ENCODE data around the gene SIRT5. TPM values are rescaled to one million over a fixed set of nuclear protein-coding genes. Genes with fewer than 3 reads are reported as not detected.
A peak's percentile ranks its signal among the peaks of the same experiment; 100 is the strongest.

Gene SIRT5
- total and polyA plus RNA-seq, 7 experiments from 2014 or later, result 8.8 to 25.7 (median 14.6) TPM

GRCh38 chr6:13641315-13641714 lies 66.9 kb downstream of the SIRT5 start:
- Mint-ChIP-seq H3K4me1 (peaks cover 17 to 31% (median 24%) of the 10 kb centered on the region in 7 donors), H3K27me3 (no peaks in the 10 kb centered on the region), H3K36me3 (peaks cover 18 to 36% (median 24%) of the 10 kb centered on the region in 5 donors), H3K4me3 (no peak overlapping the region), H3K9me3 (no peaks in the 10 kb centered on the region), H3K27ac (peak overlapping the region in 1 of 9 donors; percentile 27)
- CTCF ChIA-PET, result no interaction called here
- no peak for DNase-seq
- intact Hi-C loops (cut with micrococcal nuclease), result no loop called here
- POLR2A ChIA-PET, result interaction anchor here (1.2 to 2.0 kb wide), 2 partner anchors 63 to 68 kb away, joined by 3 to 5 read pairs; no protein-coding TSS in a partner anchor
- no peak for ATAC-seq
- Histone ChIP-seq H3K4me1 (ENCODE audit: control insufficient read depth in 2 of 2, insufficient read depth in 2 of 2, low read length in 2 of 2) (no peaks in the 10 kb centered on the region), H3K36me3 (ENCODE audit: control insufficient read depth in 2 of 3, insufficient read depth in 3 of 3, low read length in 3 of 3) (peaks cover 0 to 29% (median 0%) of the 10 kb centered on the region in 3 experiments), H3K27me3 (ENCODE audit: control insufficient read depth in 2 of 2, insufficient read depth in 2 of 2, low read length in 2 of 2) (no peaks in the 10 kb centered on the region), H3K27ac (ENCODE audit: low read depth, low read length) (no peak overlapping the region), H3K9me3 (ENCODE audit: control insufficient read depth in 2 of 3, low read length in 3 of 3) (no peaks in the 10 kb centered on the region), H3K4me3 (ENCODE audit: low read length) (no peak overlapping the region)

GRCh38 chr6:13643125-13643524 lies 68.7 kb downstream of the SIRT5 start:
- H3K27ac ChIP-seq (ENCODE audit: low read depth, low read length), result no peak overlapping the region
- no peaks in the 10 kb centered on the region for H3K9me3 Mint-ChIP-seq
- H3K4me3 ChIP-seq (ENCODE audit: low read length), result no peak overlapping the region
- no peaks in the 10 kb centered on the region for H3K9me3 ChIP-seq (ENCODE audit: control insufficient read depth in 2 of 3, low read length in 3 of 3)
- POLR2A ChIA-PET, result interaction anchor here (2.0 kb wide), 1 partner anchor 66 kb away, joined by 5 read pairs; no protein-coding TSS in a partner anchor
- H3K4me1 Mint-ChIP-seq, result peaks cover 10 to 18% (median 13%) of the 10 kb centered on the region in 7 donors
- CTCF ChIA-PET, result no interaction called here
- no peak overlapping the region for H3K4me3 Mint-ChIP-seq
- peak overlapping the region in 7 of 9 donors; percentile 4 to 75 (median 32) for H3K27ac Mint-ChIP-seq
- H3K36me3 Mint-ChIP-seq, result peaks cover 13 to 31% (median 23%) of the 10 kb centered on the region in 5 donors
- H3K36me3 ChIP-seq (ENCODE audit: control insufficient read depth in 2 of 3, insufficient read depth in 3 of 3, low read length in 3 of 3), result peaks cover 0 to 25% (median 0%) of the 10 kb centered on the region in 3 experiments
- no peaks in the 10 kb centered on the region for H3K4me1 ChIP-seq (ENCODE audit: control insufficient read depth in 2 of 2, insufficient read depth in 2 of 2, low read length in 2 of 2)
- DNase-seq (no peak), ATAC-seq (no peak)
- no peaks in the 10 kb centered on the region for H3K27me3 Mint-ChIP-seq
- H3K27me3 ChIP-seq (ENCODE audit: control insufficient read depth in 2 of 2, insufficient read depth in 2 of 2, low read length in 2 of 2), result no peaks in the 10 kb centered on the region
- intact Hi-C loops (cut with micrococcal nuclease), result no loop called here

GRCh38 chr6:13648850-13649249 lies 74.4 kb downstream of the SIRT5 start:
- no peak overlapping the region for H3K27ac ChIP-seq (ENCODE audit: low read depth, low read length)
- H3K4me1 ChIP-seq (ENCODE audit: control insufficient read depth in 2 of 2, insufficient read depth in 2 of 2, low read length in 2 of 2), result peaks cover 0 to 4% of the 10 kb centered on the region in 2 donors
- Mint-ChIP-seq H3K4me3 (no peak overlapping the region), H3K27me3 (no peaks in the 10 kb centered on the region), H3K9me3 (peaks cover 0 to 1% (median 0%) of the 10 kb centered on the region in 11 donors), H3K36me3 (peaks cover 5 to 27% (median 18%) of the 10 kb centered on the region in 5 donors), H3K27ac (peak overlapping the region in 4 of 9 donors; percentile 9 to 53 (median 17)), H3K4me1 (peaks cover 5 to 29% (median 19%) of the 10 kb centered on the region in 7 donors)
- H3K4me3 ChIP-seq (ENCODE audit: low read length), result no peak overlapping the region
- ChIA-PET POLR2A (interaction anchor here (0.8 to 1.3 kb wide), 3 partner anchors 34 to 73 kb away, joined by 3 to 4 read pairs (median 3); partner anchors contain the start of gene NOL7), CTCF (interaction anchor here (0.7 kb wide), 2 partner anchors 100 to 116 kb away, joined by 3 to 9 read pairs; no protein-coding TSS in a partner anchor)
- ATAC-seq (no peak), DNase-seq (no peak)
- H3K27me3 ChIP-seq (ENCODE audit: control insufficient read depth in 2 of 2, insufficient read depth in 2 of 2, low read length in 2 of 2), result no peaks in the 10 kb centered on the region
- H3K36me3 ChIP-seq (ENCODE audit: control insufficient read depth in 2 of 3, insufficient read depth in 3 of 3, low read length in 3 of 3), result peaks cover 0 to 3% (median 0%) of the 10 kb centered on the region in 3 experiments
- intact Hi-C loops (cut with micrococcal nuclease), result loop anchor here in 1 of 2 donors (2.0 to 5.0 kb wide), 2 partner anchors 20 to 38 kb away; no protein-coding TSS in a partner anchor
- no peaks in the 10 kb centered on the region for H3K9me3 ChIP-seq (ENCODE audit: control insufficient read depth in 2 of 3, low read length in 3 of 3)

- CTCF ChIA-PET, result interaction anchor here (0.7 kb wide), 2 partner anchors 99 to 115 kb away, joined by 3 to 9 read pairs; no protein-coding TSS in a partner anchor
- intact Hi-C loops (cut with micrococcal nuclease), result loop anchor here in 1 of 2 donors (2.0 to 5.0 kb wide), 2 partner anchors 19 to 38 kb away; no protein-coding TSS in a partner anchor
- Mint-ChIP-seq H3K36me3 (peaks cover 5 to 27% (median 17%) of the 10 kb centered on the region in 5 donors), H3K4me1 (peaks cover 5 to 29% (median 19%) of the 10 kb centered on the region in 7 donors), H3K9me3 (peaks cover 0 to 1% (median 0%) of the 10 kb centered on the region in 11 donors), H3K27me3 (no peaks in the 10 kb centered on the region), H3K27ac (peak overlapping the region in 6 of 9 donors; percentile 9 to 58 (median 28)), H3K4me3 (no peak overlapping the region)
- ATAC-seq (no peak), DNase-seq (no peak)
- Histone ChIP-seq H3K27ac (ENCODE audit: low read depth, low read length) (no peak overlapping the region), H3K9me3 (ENCODE audit: control insufficient read depth in 2 of 3, low read length in 3 of 3) (no peaks in the 10 kb centered on the region), H3K4me3 (ENCODE audit: low read length) (no peak overlapping the region), H3K4me1 (ENCODE audit: control insufficient read depth in 2 of 2, insufficient read depth in 2 of 2, low read length in 2 of 2) (peaks cover 0 to 4% of the 10 kb centered on the region in 2 donors), H3K36me3 (ENCODE audit: control insufficient read depth in 2 of 3, insufficient read depth in 3 of 3, low read length in 3 of 3) (peaks cover 0 to 2% (median 0%) of the 10 kb centered on the region in 3 experiments), H3K27me3 (ENCODE audit: control insufficient read depth in 2 of 2, insufficient read depth in 2 of 2, low read length in 2 of 2) (no peaks in the 10 kb centered on the region)
- POLR2A ChIA-PET, result interaction anchor here (0.8 to 1.3 kb wide), 3 partner anchors 34 to 74 kb away, joined by 3 to 4 read pairs (median 3); partner anchors contain the start of gene NOL7
Measured at GRCh38 chr6:13649393-13649792, 75.0 kb downstream of the SIRT5 start.

GRCh38 chr6:13653296-13653695 lies 78.9 kb downstream of the SIRT5 start:
- H3K9me3 Mint-ChIP-seq, result peaks cover 0 to 1% (median 0%) of the 10 kb centered on the region in 11 donors
- peaks cover 5 to 38% (median 20%) of the 10 kb centered on the region in 5 donors for H3K36me3 Mint-ChIP-seq
- Histone ChIP-seq H3K27ac (ENCODE audit: low read depth, low read length) (no peak overlapping the region), H3K4me3 (ENCODE audit: low read length) (no peak overlapping the region), H3K9me3 (ENCODE audit: control insufficient read depth in 2 of 3, low read length in 3 of 3) (no peaks in the 10 kb centered on the region), H3K27me3 (ENCODE audit: control insufficient read depth in 2 of 2, insufficient read depth in 2 of 2, low read length in 2 of 2) (no peaks in the 10 kb centered on the region), H3K4me1 (ENCODE audit: control insufficient read depth in 2 of 2, insufficient read depth in 2 of 2, low read length in 2 of 2) (peaks cover 4 to 5% of the 10 kb centered on the region in 2 donors), H3K36me3 (ENCODE audit: control insufficient read depth in 2 of 3, insufficient read depth in 3 of 3, low read length in 3 of 3) (peaks cover 0 to 8% (median 0%) of the 10 kb centered on the region in 3 experiments)
- no peak overlapping the region for H3K4me3 Mint-ChIP-seq
- CTCF ChIA-PET, result no interaction called here
- peaks cover 6 to 39% (median 21%) of the 10 kb centered on the region in 7 donors for H3K4me1 Mint-ChIP-seq
- no peak overlapping the region for H3K27ac Mint-ChIP-seq
- POLR2A ChIA-PET, result interaction anchor here (0.7 kb wide), 1 partner anchor 22 kb away, joined by 3 read pairs; no protein-coding TSS in a partner anchor
- intact Hi-C loops (cut with micrococcal nuclease), result no loop called here
- DNase-seq (no peak), ATAC-seq (no peak)
- no peaks in the 10 kb centered on the region for H3K27me3 Mint-ChIP-seq

- CTCF ChIA-PET, result no interaction called here
- Histone ChIP-seq H3K4me1 (ENCODE audit: control insufficient read depth in 2 of 2, insufficient read depth in 2 of 2, low read length in 2 of 2) (peaks cover 2 to 5% of the 10 kb centered on the region in 2 donors), H3K9me3 (ENCODE audit: control insufficient read depth in 2 of 3, low read length in 3 of 3) (no peaks in the 10 kb centered on the region), H3K27me3 (ENCODE audit: control insufficient read depth in 2 of 2, insufficient read depth in 2 of 2, low read length in 2 of 2) (no peaks in the 10 kb centered on the region), H3K4me3 (ENCODE audit: low read length) (no peak overlapping the region), H3K27ac (ENCODE audit: low read depth, low read length) (no peak overlapping the region), H3K36me3 (ENCODE audit: control insufficient read depth in 2 of 3, insufficient read depth in 3 of 3, low read length in 3 of 3) (peaks cover 0 to 8% (median 0%) of the 10 kb centered on the region in 3 experiments)
- H3K36me3 Mint-ChIP-seq, result peaks cover 5 to 32% (median 17%) of the 10 kb centered on the region in 5 donors
- peaks cover 11 to 43% (median 27%) of the 10 kb centered on the region in 7 donors for H3K4me1 Mint-ChIP-seq
- no peaks in the 10 kb centered on the region for H3K27me3 Mint-ChIP-seq
- intact Hi-C loops (cut with micrococcal nuclease), result no loop called here
- ATAC-seq (no peak), DNase-seq (no peak)
- no peak overlapping the region for H3K4me3 Mint-ChIP-seq
- H3K27ac Mint-ChIP-seq, result no peak overlapping the region
- peaks cover 0 to 1% (median 0%) of the 10 kb centered on the region in 11 donors for H3K9me3 Mint-ChIP-seq
- POLR2A ChIA-PET, result interaction anchor here (1.1 kb wide), 1 partner anchor 22 kb away, joined by 3 read pairs; no protein-coding TSS in a partner anchor
Measured at GRCh38 chr6:13654496-13654895, 80.1 kb downstream of the SIRT5 start.
